Activated CD8-positive, alpha-beta T cell treated with anti-CD3 and anti-CD28 coated beads for 36 hours (primary cell): ENCODE results near the gene DNAAF2. TPM values are rescaled to one million over a fixed set of nuclear protein-coding genes. Genes with fewer than 3 reads are reported as not detected.

Source experiments
- ATAC-seq: fragments of 200-7000 bp; cut with Tn5 transposase; one replicate; pipeline ENCODE4 v1.10.0; 2021; ENCODE audit warnings: mild to moderate bottlenecking, moderate library complexity
- CTCF ChIA-PET: fragments of 350-600 bp; sonication (Branson Sonifier 250); formaldehyde crosslinking; loops from one replicate; lab custom pipeline; 2021; ENCODE audit warnings: antibody characterized with exemption; lab: Charles Lee
- POLR2A ChIA-PET: fragments of 350-600 bp; sonication (Branson Sonifier 250); formaldehyde crosslinking; loops from one replicate; lab custom pipeline; 2021; ENCODE audit warnings: antibody characterized with exemption; lab: Charles Lee
- DNase-seq: peaks from one replicate; pipeline ENCODE4 v3.0.0-alpha.2; 2020
- H3K27ac Mint-ChIP-seq: one replicate; pipeline ENCODE4 v1.8.0; 2021; ENCODE audit warnings: mild to moderate bottlenecking, mixed read lengths
- H3K27me3 Mint-ChIP-seq: one replicate; pipeline ENCODE4 v1.8.0; 2021; ENCODE audit warnings: mixed read lengths
- H3K36me3 Mint-ChIP-seq: one replicate; pipeline ENCODE4 v1.8.0; 2021; ENCODE audit warnings: low read depth, mixed read lengths
- H3K4me1 Mint-ChIP-seq: one replicate; pipeline ENCODE4 v1.8.0; 2021; ENCODE audit warnings: low read depth, mixed read lengths
- H3K4me3 Mint-ChIP-seq: one replicate; pipeline ENCODE4 v1.8.0; 2021; ENCODE audit warnings: mild to moderate bottlenecking, moderate library complexity, mixed read lengths
- H3K9me3 Mint-ChIP-seq: one replicate; pipeline ENCODE4 v1.8.0; 2021; ENCODE audit warnings: mixed read lengths
- intact Hi-C: fragments of 100-400 bp; cut with micrococcal nuclease; formaldehyde crosslinking; loops from one replicate; pipeline ENCODE4 v1.10.0; 2022
- total RNA-seq, 2 experiments: library from RNA; stranded (reverse); gene quantifications; one replicate each; pipeline ENCODE4 v1.2.3, GENCODE V29; 2021
- TF ChIP-seq, protein P1 (sequence below): fragments of 200-600 bp; IDR thresholded peaks from one replicate; pipeline ENCODE4 v1.8.0; 2022; ENCODE audit warnings: antibody characterized with exemption, mild to moderate bottlenecking

The DNAAF2 gene
- total RNA-seq, 2 experiments from 2014 or later = 10.4 to 11.0 TPM

DNA sequence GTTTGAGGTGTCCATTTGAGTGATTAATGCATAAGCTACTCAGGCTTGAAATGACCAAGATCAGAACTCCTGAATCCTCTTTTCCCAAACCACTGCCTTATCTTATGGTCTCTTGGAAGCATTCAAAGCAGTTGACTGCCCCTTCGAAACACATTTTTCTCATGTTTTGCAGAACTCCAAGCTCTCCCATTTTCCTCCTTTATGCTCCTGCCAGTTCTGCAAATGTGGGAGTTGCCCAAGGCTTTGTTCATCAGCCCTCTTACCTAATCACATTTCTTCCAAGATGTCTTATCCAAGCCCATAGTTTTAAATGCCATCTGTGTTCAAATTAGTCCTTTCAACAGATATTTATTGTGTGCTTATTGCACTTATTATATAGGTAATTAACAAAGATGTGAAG lies 1.8 kb upstream of the DNAAF2 start:
- ATAC-seq (no peak), DNase-seq (no peak)
- H3K4me3 Mint-ChIP-seq = peak overlapping the region; percentile 92
- no peaks in the 10 kb centered on the region for H3K27me3 Mint-ChIP-seq
- peaks cover 55% of the 10 kb centered on the region for H3K36me3 Mint-ChIP-seq
- H3K9me3 Mint-ChIP-seq = no peaks in the 10 kb centered on the region
- intact Hi-C loops = no loop called here
- ChIA-PET POLR2A (no interaction called here), CTCF (interaction anchor here (1.3 to 2.2 kb wide), 2 partner anchors 16 to 38 kb away, joined by 3 to 9 read pairs; partner anchors contain the start of genes LRR1, MGAT2 and RPL36AL)
- peaks cover 40% of the 10 kb centered on the region for H3K4me1 Mint-ChIP-seq
- TF ChIP-seq, protein P1, sequence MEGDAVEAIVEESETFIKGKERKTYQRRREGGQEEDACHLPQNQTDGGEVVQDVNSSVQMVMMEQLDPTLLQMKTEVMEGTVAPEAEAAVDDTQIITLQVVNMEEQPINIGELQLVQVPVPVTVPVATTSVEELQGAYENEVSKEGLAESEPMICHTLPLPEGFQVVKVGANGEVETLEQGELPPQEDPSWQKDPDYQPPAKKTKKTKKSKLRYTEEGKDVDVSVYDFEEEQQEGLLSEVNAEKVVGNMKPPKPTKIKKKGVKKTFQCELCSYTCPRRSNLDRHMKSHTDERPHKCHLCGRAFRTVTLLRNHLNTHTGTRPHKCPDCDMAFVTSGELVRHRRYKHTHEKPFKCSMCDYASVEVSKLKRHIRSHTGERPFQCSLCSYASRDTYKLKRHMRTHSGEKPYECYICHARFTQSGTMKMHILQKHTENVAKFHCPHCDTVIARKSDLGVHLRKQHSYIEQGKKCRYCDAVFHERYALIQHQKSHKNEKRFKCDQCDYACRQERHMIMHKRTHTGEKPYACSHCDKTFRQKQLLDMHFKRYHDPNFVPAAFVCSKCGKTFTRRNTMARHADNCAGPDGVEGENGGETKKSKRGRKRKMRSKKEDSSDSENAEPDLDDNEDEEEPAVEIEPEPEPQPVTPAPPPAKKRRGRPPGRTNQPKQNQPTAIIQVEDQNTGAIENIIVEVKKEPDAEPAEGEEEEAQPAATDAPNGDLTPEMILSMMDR = no peak
- H3K27ac Mint-ChIP-seq = peak overlapping the region; percentile 59

DNA sequence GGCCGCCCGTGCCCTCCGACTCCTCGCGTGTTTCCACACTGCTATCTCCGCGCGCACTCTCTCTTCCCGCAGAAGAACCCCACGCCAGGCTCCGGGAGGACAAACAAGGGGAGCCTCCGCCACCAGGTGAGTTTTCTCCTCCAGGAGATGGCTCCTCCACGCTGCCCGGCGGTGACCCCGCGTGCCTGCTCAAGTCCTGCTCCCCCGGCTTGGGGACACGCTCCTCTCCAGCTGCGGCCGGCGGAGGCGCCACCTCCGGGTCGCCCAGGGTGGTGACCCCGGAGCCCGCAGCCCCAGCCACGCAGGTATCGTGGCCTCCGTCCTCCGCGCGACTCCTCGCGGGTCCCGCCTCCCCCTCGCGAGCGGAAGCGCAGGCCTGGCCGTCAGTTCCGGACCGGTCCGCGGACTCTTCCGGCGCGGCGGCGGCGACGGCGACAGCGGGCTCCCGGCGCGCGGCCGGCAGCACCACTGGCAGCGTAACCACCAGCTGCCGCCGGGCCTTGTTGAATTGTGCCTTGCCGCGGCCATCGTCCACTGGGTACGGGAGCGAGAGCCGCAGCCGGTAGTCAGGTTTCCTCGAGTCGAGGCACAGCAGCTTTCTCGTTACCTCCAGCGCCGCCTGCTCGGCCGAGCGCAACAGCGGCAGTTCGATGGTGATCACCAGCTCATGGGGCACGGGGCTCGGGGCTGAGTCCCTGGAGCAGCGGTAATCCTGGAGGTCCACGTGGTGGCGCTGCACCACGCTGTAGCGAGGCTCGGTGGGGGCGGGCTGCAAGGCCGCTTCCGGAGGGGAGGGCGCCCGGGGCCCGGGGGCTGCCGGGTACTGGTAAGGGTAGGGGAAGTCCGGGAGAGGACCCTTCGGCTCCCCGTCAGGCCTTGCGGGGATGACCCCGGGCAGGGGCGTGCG lies 1.2 kb downstream of the DNAAF2 start:
- Mint-ChIP-seq H3K27me3 (no peaks in the 10 kb centered on the region), H3K4me3 (peak overlapping the region; percentile 92), H3K27ac (peak overlapping the region; percentile 96), H3K36me3 (peaks cover 48% of the 10 kb centered on the region), H3K4me1 (peaks cover 36% of the 10 kb centered on the region), H3K9me3 (no peaks in the 10 kb centered on the region)
- intact Hi-C loops = loop anchor here (2.0 to 5.0 kb wide), 4 partner anchors 13 to 228 kb away; partner anchors contain the start of genes KLHDC2, MGAT2 and RPL36AL
- TF ChIP-seq, protein P1 = peak; percentile 81
- ChIA-PET POLR2A (interaction anchor here (0.8 to 2.9 kb wide), 18 partner anchors 9 to 678 kb away, joined by 3 to 44 read pairs (median 4); partner anchors contain the start of genes DMAC2L, KLHDC2, L2HGDH and LRR1), CTCF (interaction anchor here (0.6 to 2.2 kb wide), 30 partner anchors 9 to 482 kb away, joined by 3 to 30 read pairs (median 4); partner anchors contain the start of genes KLHDC2, LRR1, MGAT2 and NEMF)
- DNase-seq = peak; percentile 97
- ATAC-seq = peak; percentile 90

DNA sequence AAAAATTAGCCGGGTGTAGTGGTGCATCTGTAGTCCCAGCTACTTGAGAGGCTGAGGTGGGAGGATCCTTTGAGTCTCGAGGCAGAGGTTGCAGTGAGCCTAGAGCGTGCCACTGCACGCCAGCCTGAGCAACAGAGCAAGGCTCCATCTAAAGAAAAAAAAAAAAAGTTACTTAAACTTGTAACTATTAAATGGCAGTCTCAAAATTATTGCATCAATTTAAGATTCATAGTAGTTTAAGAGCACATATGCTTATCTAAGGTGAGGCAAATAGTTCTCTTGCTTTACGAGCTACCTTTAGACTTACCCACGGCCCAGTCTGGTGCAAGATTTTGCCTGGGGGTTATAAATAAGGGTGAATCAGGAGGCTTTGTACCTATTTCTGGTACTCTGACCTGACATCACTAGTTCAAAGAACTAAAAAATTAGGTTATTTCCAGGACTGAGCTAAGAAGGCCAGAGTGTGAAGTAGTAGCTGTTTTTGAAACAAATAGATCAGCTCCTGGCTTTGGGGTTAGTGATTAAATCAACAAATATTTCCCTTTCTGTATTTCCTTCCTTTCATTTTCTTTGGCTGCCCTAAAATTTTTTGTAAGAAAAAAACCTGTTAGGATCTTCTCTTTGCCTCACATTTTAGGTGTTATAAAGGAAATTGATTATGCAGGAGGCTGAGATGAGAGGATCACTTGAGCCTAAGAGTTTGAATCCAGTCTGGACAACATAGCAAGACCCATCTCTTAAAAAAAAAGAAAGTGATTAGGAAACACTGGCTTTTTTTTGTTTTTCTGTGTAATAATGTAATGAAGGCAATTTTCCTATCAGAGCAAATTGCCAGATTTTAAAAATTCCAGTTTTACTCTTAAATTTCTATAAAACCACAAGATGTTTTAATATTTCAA lies 10.9 kb downstream of the DNAAF2 start:
- peak; percentile 3 for ATAC-seq

DNA sequence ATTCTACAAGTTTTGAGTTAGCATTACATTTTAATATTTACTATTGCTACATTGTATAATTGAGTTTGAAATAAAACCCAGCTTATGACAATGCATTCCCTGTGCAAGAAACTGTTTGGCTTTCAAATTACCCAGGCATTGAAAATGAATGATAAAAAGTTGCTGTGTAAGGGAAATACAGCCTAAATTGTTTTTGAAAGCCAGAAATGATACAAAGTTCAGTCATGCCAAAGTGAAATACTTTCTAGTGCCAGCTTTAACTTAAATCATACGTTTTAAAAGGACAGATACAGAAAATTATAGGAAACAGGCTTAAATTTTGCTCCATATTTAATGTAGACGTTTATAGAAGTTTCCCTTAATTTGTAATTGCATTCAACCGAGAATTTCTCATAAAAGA lies 11.7 kb downstream of the DNAAF2 start:
- TF ChIP-seq, protein P1 = no peak
- Mint-ChIP-seq H3K4me1 (peaks cover 47% of the 10 kb centered on the region), H3K36me3 (peaks cover 66% of the 10 kb centered on the region), H3K27ac (peak overlapping the region; percentile 76), H3K9me3 (no peaks in the 10 kb centered on the region), H3K27me3 (no peaks in the 10 kb centered on the region), H3K4me3 (peak overlapping the region; percentile 90)
- ChIA-PET CTCF (interaction anchor here (0.7 to 1.1 kb wide), 2 partner anchors 9 to 493 kb away, joined by 3 to 6 read pairs; partner anchors contain the start of gene VCPKMT), POLR2A (interaction anchor here (0.6 to 5.7 kb wide), 6 partner anchors 11 to 145 kb away, joined by 3 to 60 read pairs (median 13); partner anchors contain the start of genes DNAAF2, KLHDC2, LRR1 and RPS29)
- no peak for ATAC-seq
- intact Hi-C loops = loop anchor here (10.0 kb wide), 1 partner anchor 491 kb away; the partner anchor contains the start of gene VCPKMT
- no peak for DNase-seq

More for the DNA sequence above, 10.9 kb downstream of the DNAAF2 start:
- CTCF ChIA-PET = interaction anchor here (0.9 to 2.3 kb wide), 5 partner anchors 8 to 237 kb away, joined by 3 to 13 read pairs (median 3); partner anchors contain the start of genes DNAAF2 and LRR1
- TF ChIP-seq, protein P1 = no peak
- peaks cover 60% of the 10 kb centered on the region for H3K36me3 Mint-ChIP-seq
- H3K4me3 Mint-ChIP-seq = peak overlapping the region; percentile 90
- intact Hi-C loops = loop anchor here (10.0 kb wide), 1 partner anchor 491 kb away; the partner anchor contains the start of gene VCPKMT
- peak; percentile 30 for DNase-seq
- H3K9me3 Mint-ChIP-seq = no peaks in the 10 kb centered on the region
- H3K27ac Mint-ChIP-seq = peak overlapping the region; percentile 76
- H3K4me1 Mint-ChIP-seq = peaks cover 46% of the 10 kb centered on the region
- no peaks in the 10 kb centered on the region for H3K27me3 Mint-ChIP-seq
- POLR2A ChIA-PET = interaction anchor here (0.6 to 5.7 kb wide), 5 partner anchors 10 to 144 kb away, joined by 3 to 60 read pairs (median 7); partner anchors contain the start of genes DNAAF2, KLHDC2, LRR1 and RPS29
